Adrenal gland (tissue), 12 donors: ENCODE results near the gene MSN. TPM values are rescaled to one million over a fixed set of nuclear protein-coding genes. Genes with fewer than 3 reads are reported as not detected.
A peak's percentile ranks its signal among the peaks of the same experiment; 100 is the strongest.

Experiments
- DNase-seq, 7 donors: peaks; one replicate each; pipeline ENCODE4 v3.0.0-alpha.2; 2019 to 2020
- H3K27ac ChIP-seq, 5 donors: fragments of 200-600 bp; sonication (generic) in 4 of 5; 1 replicate in 3 of 5; 2 replicates in 2 of 5; pipeline versions ENCODE4 v1.5.1 to v1.8.0; 2016 to 2020; ENCODE audit warnings: mild to moderate bottlenecking in 1 of 5
- H3K27me3 ChIP-seq: fragments of 200-600 bp; 2 replicates; pipeline ENCODE4 v1.8.0; 2021
- H3K36me3 ChIP-seq, 2 donors: fragments of 200-600 bp; replicated peaks in 1 of 2; 1 replicate in 1 of 2; 2 replicates in 1 of 2; pipeline versions ENCODE4 v1.5.1 to v1.8.0; 2018 to 2022
- H3K4me1 ChIP-seq, 2 donors: fragments of 200-600 bp; replicated peaks in 1 of 2; 1 replicate in 1 of 2; 2 replicates in 1 of 2; pipeline versions ENCODE4 v1.5.1 to v1.8.0; 2018 to 2021
- H3K4me3 ChIP-seq, 4 donors: fragments of 200-600 bp; sonication (generic) in 3 of 4; one replicate each; pipeline ENCODE4 v1.5.1; 2016 to 2018
- H3K9me3 ChIP-seq, 3 donors: fragments of 200-600 bp; sonication (generic) in 1 of 3; replicated peaks in 1 of 3; 1 replicate in 2 of 3; 2 replicates in 1 of 3; pipeline versions ENCODE4 v1.5.1 to v1.8.0; 2016 to 2021
- CTCF ChIP-seq, 6 experiments: fragments of 450-650 bp in 4 of 6; fragments of 200-600 bp in 2 of 6; sonication (generic) in 1 of 6; IDR thresholded peaks; 1 replicate in 5 of 6; 2 replicates in 1 of 6; pipeline versions ENCODE4 v1.5.1 to v1.8.0; 2016 to 2021; ENCODE audit warnings: antibody characterized with exemption in 6 of 6, mild to moderate bottlenecking in 2 of 6, moderate library complexity in 1 of 6
- POLR2A ChIP-seq, 2 donors: fragments of 450-650 bp; IDR thresholded peaks; one replicate each; pipeline ENCODE4 v1.6.1; 2017; ENCODE audit warnings: antibody characterized with exemption in 2 of 2, mild to moderate bottlenecking in 2 of 2, moderate library complexity in 1 of 2
- WGBS, 4 donors: extraction: QIAGEN DNeasy Blood & Tissue Kit in 2 of 4; methylation state at CpG; one replicate each; pipeline versions ENCODE4 v1.1.5 to v1.1.7; 2013 to 2017; 5-methylcytosine and 5-hydroxymethylcytosine counted together
- intact Hi-C, 2 donors: fragments of 100-400 bp; cut with DNase I; formaldehyde crosslinking; loops; one replicate each; pipeline versions ENCODE4 v1.14.1 to v1.15.0; 2022 to 2023
- polyA plus RNA-seq, 3 donors: library from polyadenylated mRNA; stranded (reverse); fragments of 200-250 nt in 2 of 3; fragments of 350-450 nt in 1 of 3; fragmentation: Illumina TruSeq in 1 of 3; extraction: RNeasy Lipid Tissue Mini Kit (QIAGEN cat#74804) in 1 of 3; gene quantifications; one replicate each; pipeline ENCODE4 v1.2.3, GENCODE V29; 2013 to 2014
- total RNA-seq, 9 donors: library from RNA; depleted of rRNA in 4 of 9; stranded (reverse); fragments of >200 nt in 4 of 9; fragments of 120-200 nt in 1 of 9; fragmentation: NEBNext Ultra II Directional in 1 of 9; extraction: Animal tissue kit (Norgen Biotek cat#: 25700) in 1 of 9; gene quantifications; one replicate each; pipeline versions ENCODE4 v1.1.0 to v1.2.4, GENCODE V29; 2013 to 2023
- donor health status: healthy with polysubstance abuse.
- donor health status: Bipolar disorder and iron deficiency.
- donor health status: DM: yes; HTN: yes; CAD: no.
- donor health status: DM: no; HTN: no; CAD: no.
- donor health status: DM: no; HTN: no; CAD: no.
- donor health status: DM: yes; HTN: yes; CAD: no.

MSN gene
- total and polyA plus RNA-seq, 12 donors: 40.9 to 244 (median 178) TPM

GRCh38 chrX:65674204-65674893 lies 6.9 kb downstream of the MSN start:
- WGBS, 4 donors: 20 to 51% (median 38%) methylated on average over 4 to 6 of the region's 6 CpGs
- Histone ChIP-seq H3K9me3 (no peaks in the 10 kb centered on the region), H3K36me3 (no peaks in the 10 kb centered on the region), H3K4me1 (peaks cover 25 to 91% of the 10 kb centered on the region in 2 donors), H3K4me3 (peak overlapping the region in 1 of 4 donors; percentile 10), H3K27me3 (no peaks in the 10 kb centered on the region), H3K27ac (peak overlapping the region; percentile 16 to 84 (median 51))
- TF ChIP-seq CTCF (IDR thresholded peaks at IDR 0.05) (peak in 3 of 6 experiments; percentile 7 to 25 (median 24)), POLR2A (IDR thresholded peaks at IDR 0.05) (no peak)
- intact Hi-C loops: no loop called here
- peak in 2 of 7 donors; percentile 23 to 31 for DNase-seq

DNA sequence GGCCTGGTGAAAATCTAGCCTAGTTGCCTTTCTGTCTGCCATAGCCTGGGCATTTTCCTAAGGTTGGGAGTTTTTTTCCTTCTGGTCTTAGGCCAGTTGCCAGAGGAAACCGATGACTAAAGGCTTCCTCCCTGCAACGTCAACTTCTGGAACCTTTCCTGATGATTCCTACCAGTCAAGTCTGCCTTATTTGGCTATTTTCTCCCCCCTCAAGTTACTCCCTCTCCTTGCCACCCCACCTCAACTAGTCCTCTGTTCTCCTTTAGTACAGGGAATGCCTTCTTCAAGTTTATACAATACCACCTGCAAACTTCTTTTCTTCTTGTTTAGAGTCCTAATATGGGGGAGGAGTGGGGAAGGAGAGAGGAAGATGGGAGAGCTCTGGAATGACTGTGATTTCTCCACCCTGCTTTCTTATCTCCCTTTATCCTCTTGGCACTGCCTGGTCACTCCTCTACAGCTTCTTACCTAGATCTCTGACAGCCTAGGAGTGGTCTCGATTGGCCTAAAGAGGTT lies 10.6 kb downstream of the MSN start:
- Histone ChIP-seq H3K4me3 (no peak overlapping the region), H3K4me1 (peaks cover 25 to 79% of the 10 kb centered on the region in 2 donors), H3K27me3 (no peaks in the 10 kb centered on the region), H3K9me3 (no peaks in the 10 kb centered on the region), H3K36me3 (no peaks in the 10 kb centered on the region), H3K27ac (peak overlapping the region; percentile 60 to 86 (median 74))
- WGBS, 4 donors: 20 to 32% (median 25%) methylated on average over 3 of the region's 3 CpGs
- intact Hi-C loops: no loop called here
- TF ChIP-seq CTCF (IDR thresholded peaks at IDR 0.05) (no peak), POLR2A (IDR thresholded peaks at IDR 0.05) (no peak)
- DNase-seq: peak; percentile 49 to 75 (median 67)

- Histone ChIP-seq H3K36me3 (no peaks in the 10 kb centered on the region), H3K4me3 (no peak overlapping the region), H3K9me3 (no peaks in the 10 kb centered on the region), H3K27ac (peak overlapping the region; percentile 60 to 86 (median 74)), H3K27me3 (no peaks in the 10 kb centered on the region), H3K4me1 (peaks cover 17 to 68% of the 10 kb centered on the region in 2 donors)
- peak in 1 of 7 donors; percentile 16 for DNase-seq
- 12 to 33% (median 24%) methylated on average over 1 of the region's 1 CpG for WGBS, 4 donors
- TF ChIP-seq POLR2A (IDR thresholded peaks at IDR 0.05): no peak
- no peak for TF ChIP-seq CTCF (IDR thresholded peaks at IDR 0.05)
- intact Hi-C loops: no loop called here
Observed at GRCh38 chrX:65679071-65679540, 11.7 kb downstream of the MSN start.

- Histone ChIP-seq H3K27me3 (no peaks in the 10 kb centered on the region), H3K36me3 (no peaks in the 10 kb centered on the region), H3K27ac (no peak overlapping the region), H3K4me1 (peaks cover 10 to 58% of the 10 kb centered on the region in 2 donors), H3K4me3 (no peak overlapping the region), H3K9me3 (no peaks in the 10 kb centered on the region)
- intact Hi-C loops: no loop called here
- DNase-seq: no peak
- TF ChIP-seq POLR2A (IDR thresholded peaks at IDR 0.05): no peak
Observed at GRCh38 chrX:65681810-65682209, 14.4 kb downstream of the MSN start.
